GM12891 (cell line): Measurements from ENCODE around the gene FKBP8.

Experiments
- POLR2A ChIP-seq: IDR thresholded peaks from 2 replicates; pipeline ENCODE4 v1.6.1; 2011; ENCODE audit warnings: low read depth, low read length, control low read depth
- POLR2AphosphoS5 ChIP-seq: IDR thresholded peaks from 2 replicates; pipeline ENCODE4 v1.6.1; 2011; ENCODE audit warnings: low read depth, low read length, control low read depth
- POU2F2 ChIP-seq: IDR thresholded peaks from 2 replicates; pipeline ENCODE4 v1.6.1; 2011; ENCODE audit warnings: low read depth, mild to moderate bottlenecking, control low read depth, low read length, moderate library complexity
- SPI1 ChIP-seq: IDR thresholded peaks from 2 replicates; pipeline ENCODE4 v1.6.1; 2011; ENCODE audit warnings: low read depth, low read length, control low read depth
- TAF1 ChIP-seq: IDR thresholded peaks from 2 replicates; pipeline ENCODE4 v1.6.1; 2011; ENCODE audit warnings: low read depth, low read length, control low read depth

- TF ChIP-seq POLR2A: no peak
- no peak for TF ChIP-seq TAF1
- TF ChIP-seq POLR2AphosphoS5: no peak
- no peak for TF ChIP-seq SPI1
- TF ChIP-seq POU2F2: no peak
These were observed 46.5 kb downstream of the FKBP8 start for GRCh38 chr19:18496980-18497256.
